GM10266 (cell line): ENCODE results near the gene PGD.
"Not testable (repeated sequence)": the region's sequence is repeated elsewhere in the genome, so short reads cannot be mapped to it uniquely, and the experiment has no call there.

Experiments used
- DNase-seq: peaks from one replicate; pipeline ENCODE4 v3.0.0; 2012; ENCODE audit errors: extremely low spot score
- TF ChIP-seq, protein P1 (sequence below): IDR thresholded peaks from 2 replicates; pipeline ENCODE4 v1.5.1; 2012; ENCODE audit warnings: mild to moderate bottlenecking, low read depth; ENCODE audit not compliant: control insufficient read depth, insufficient read depth; ENCODE audit errors: missing control alignments

PGD gene

DNA sequence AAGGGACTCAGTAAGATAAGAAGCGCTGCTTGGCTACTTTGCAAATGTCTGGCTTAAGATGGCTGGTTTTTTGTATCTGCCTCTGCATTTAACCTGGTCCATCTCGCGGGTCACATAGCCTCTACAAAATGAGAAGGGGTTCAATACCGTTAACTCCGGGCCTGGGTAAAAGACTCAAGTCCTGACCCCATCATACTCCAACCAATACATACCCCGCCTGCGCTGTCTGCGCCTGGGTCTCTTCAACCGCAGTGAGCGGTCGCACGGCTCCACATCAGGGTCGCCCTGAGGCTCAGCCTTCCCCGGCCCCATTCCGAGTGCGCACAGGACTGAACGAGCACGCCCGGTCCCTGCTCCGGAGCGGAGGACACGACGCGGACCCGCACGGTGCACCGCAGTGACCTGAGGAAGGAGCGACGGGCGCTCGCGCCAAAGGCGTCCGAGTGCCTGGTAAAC is 558 bp upstream of the PGD start:
- DNase-seq = no peak
- TF ChIP-seq, protein P1, sequence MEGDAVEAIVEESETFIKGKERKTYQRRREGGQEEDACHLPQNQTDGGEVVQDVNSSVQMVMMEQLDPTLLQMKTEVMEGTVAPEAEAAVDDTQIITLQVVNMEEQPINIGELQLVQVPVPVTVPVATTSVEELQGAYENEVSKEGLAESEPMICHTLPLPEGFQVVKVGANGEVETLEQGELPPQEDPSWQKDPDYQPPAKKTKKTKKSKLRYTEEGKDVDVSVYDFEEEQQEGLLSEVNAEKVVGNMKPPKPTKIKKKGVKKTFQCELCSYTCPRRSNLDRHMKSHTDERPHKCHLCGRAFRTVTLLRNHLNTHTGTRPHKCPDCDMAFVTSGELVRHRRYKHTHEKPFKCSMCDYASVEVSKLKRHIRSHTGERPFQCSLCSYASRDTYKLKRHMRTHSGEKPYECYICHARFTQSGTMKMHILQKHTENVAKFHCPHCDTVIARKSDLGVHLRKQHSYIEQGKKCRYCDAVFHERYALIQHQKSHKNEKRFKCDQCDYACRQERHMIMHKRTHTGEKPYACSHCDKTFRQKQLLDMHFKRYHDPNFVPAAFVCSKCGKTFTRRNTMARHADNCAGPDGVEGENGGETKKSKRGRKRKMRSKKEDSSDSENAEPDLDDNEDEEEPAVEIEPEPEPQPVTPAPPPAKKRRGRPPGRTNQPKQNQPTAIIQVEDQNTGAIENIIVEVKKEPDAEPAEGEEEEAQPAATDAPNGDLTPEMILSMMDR = no peak

DNA sequence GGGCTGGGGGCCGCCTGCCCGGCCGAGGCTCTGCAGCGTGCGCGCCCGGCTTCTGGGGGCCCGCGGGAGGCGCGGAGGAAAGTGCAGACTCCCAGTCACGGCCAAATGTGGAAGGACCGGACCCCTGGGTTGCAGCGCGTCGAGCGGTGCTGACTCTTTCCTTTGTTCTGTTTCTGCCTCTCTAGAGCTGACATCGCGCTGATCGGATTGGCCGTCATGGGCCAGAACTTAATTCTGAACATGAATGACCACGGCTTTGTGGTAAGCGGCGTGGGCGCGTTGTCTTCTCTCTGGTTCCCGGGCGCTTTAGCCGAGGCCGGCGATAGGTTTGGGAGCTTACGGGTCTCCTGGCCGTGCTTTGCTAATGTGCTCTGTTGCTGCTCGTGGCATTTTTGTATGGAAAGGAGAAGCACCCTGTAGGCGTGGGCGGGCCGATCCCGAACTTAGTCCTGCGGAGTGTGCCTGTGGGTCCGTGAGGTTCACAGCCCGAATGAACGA is 629 bp downstream of the PGD start:
- DNase-seq = no peak
- TF ChIP-seq, protein P1 = no peak

DNA sequence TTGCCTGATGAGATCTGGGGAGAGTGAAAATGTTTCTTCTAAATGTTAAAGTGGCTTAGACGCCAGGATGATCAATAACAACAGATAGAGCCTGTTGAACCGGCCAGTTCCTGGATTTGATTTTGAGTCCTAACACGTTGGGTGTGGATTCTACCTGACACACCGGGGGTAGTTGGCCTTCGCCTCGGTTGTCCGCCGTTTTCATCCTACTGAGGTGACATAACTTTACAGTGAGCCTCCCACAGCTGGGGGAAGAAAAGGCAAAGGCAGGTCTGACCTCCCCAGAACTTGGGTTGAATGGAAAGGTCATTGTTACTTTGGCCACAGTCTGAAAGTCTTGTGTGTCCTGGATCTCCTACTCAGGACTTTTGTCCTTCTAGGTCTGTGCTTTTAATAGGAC is 1.1 kb downstream of the PGD start:
- no peak for DNase-seq
- TF ChIP-seq, protein P1 = no peak

DNA sequence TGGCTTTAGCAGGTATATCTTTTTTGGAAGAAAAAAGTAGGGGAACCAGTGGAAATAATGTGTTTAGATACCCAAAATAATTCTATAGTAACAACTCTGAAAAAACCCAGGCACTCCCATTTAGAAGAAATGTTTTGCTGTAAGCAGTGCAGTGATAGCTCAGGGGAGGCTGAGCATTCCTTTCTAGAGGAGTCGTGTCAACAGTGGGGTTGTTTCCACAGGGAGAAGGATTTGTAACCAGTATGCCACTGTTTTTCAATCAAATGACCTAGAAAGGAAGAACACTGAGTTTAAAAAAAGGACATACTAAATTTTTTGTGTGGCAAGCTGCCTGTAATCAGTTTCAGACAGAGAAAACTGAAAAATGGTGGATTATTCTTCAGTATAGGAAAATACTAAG is 2.4 kb downstream of the PGD start:
- DNase-seq = no peak
- TF ChIP-seq, protein P1 = no peak

DNA sequence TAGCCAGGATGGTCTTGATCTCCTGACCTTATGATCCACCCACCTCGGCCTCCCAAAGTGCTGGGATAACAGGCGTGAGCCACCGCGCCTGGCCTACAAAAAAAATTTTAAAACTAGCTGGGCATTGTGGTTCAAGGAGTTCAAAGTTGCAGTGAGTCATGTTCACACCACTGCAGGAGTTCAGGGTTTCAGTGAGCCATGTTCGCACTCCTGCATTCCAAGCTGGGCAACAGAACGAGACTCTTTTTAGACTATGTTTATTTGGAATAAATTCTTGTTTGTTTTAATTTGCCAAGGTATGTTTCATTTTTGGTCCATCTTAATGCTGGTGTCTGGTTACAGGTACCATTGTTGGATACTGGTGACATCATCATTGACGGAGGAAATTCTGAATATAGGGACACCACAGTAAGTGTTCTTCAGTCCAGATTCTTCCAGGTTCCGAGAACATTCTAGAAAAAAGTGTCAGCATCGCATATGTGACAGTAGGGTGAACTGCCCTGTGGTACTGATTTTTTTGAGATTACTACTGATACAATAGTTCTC is 3.9 kb downstream of the PGD start:
- TF ChIP-seq, protein P1 = no peak
- DNase-seq = no peak

DNA sequence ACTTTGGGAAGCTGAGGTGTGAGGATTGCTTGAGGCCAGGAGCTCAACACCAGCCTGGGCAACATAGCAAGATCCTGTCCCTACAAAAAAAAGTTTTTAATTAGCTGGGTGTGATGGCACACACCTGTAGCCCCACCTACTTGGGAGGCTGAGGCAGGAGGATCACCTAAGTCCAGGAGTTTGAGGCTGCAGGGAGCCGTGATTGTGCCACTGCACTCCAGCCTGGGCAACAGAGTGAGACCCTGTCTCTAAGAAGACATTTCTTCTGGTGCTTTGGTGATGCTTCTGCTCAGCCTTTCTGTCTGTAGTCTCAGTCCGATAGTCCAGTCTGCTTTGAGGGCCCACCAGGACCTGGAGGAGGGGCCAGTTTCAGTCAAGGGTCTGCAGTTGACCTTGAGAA is 8.3 kb downstream of the PGD start:
- TF ChIP-seq, protein P1 = no peak
- no peak for DNase-seq

DNA sequence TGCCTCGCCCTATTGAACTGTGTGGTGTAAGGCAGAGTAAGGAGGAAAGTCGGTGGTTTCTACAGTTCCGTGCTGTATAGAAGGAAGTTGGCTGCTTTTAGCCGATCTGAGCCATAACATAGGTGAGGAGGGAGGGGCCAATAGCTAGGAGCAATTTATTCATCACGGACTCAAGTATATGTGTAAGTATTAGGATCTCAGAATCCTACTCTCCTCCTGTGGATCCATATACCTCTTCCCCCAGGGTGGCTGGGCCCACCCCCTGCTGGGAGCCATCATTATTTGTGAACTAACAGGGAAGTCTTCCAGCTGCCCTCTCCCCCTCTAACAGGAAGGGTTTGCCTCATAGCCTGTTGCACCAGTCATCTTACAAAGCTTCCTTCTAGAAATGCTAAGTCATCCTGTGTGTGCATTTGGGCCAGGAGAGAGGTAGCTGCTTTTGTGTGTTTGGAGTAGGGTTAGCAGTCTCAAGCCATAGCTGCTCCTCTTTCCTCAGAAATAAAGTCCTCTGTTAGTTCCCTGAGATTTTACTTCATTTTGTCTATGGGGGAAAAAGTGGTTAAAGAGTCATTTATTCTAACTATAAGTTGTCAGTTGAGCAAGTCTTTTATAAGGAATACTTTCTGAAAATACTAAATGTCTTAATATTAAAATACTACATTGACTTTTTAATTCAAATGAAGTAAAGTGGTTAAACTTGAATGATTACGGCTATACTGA is 16.5 kb downstream of the PGD start:
- DNase-seq = no peak
- TF ChIP-seq, protein P1 = no peak

DNA sequence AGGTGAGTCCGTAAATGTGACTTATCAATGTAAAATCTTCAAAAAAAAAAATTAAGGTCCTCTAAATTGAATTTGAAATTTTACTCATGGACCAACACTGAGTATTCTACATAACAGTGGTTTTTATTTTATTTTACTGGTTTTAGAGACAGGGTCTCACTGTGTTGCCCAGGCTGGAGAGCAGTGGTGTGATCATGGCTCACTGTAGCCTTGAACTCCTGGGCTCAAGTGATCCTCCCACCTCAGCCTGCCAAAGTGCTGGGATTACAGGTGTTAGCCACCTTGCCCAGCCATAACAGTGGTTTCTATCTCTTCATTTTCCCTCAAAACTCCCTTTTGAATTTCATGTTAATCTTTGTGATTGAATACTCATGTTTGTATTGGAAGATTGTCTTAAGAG is 17.1 kb downstream of the PGD start:
- not testable (repeated sequence) for DNase-seq

DNA sequence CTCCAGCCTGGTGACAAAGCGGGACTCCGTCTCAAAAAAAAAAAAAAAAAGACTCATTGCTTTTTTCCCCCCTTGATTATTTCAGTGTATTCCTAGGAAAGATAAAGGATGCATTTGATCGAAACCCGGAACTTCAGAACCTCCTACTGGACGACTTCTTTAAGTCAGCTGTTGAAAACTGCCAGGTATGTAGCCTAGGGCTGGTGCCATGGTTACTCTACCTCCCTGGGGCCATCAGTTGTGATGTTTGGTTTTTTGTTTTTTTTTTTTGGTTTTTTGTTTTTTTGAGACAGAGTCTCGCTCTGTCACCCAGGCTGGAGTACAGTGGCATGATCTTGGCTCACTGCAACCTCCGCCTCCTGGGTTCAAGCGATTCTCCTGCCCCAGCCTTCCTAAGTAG is 19.9 kb downstream of the PGD start:
- not testable (repeated sequence) for DNase-seq
